ENCODE results near the gene TBC1D32. TPM values are rescaled to one million over a fixed set of nuclear protein-coding genes. Genes with fewer than 3 reads are reported as not detected.
"Not testable (repeated sequence)": the region's sequence is repeated elsewhere in the genome, so short reads cannot be mapped to it uniquely, and the experiment has no call there.

Gene TBC1D32
- total and polyA plus RNA-seq, 12 donors: 0.62 to 4.6 (median 3.2) TPM

- Histone ChIP-seq H3K9me3 (no peaks in the 10 kb centered on the region), H3K4me3 (no peak overlapping the region), H3K27me3 (no peaks in the 10 kb centered on the region), H3K27ac (no peak overlapping the region), H3K4me1 (no peaks in the 10 kb centered on the region), H3K36me3 (no peaks in the 10 kb centered on the region)
- DNase-seq (no peak), ATAC-seq (no peak)
- WGBS, 2 donors: 80 to 82% methylated on average over 2 of the region's 2 CpGs
- intact Hi-C loops (cut with DNase I): no loop called here
- TF ChIP-seq, protein P1, sequence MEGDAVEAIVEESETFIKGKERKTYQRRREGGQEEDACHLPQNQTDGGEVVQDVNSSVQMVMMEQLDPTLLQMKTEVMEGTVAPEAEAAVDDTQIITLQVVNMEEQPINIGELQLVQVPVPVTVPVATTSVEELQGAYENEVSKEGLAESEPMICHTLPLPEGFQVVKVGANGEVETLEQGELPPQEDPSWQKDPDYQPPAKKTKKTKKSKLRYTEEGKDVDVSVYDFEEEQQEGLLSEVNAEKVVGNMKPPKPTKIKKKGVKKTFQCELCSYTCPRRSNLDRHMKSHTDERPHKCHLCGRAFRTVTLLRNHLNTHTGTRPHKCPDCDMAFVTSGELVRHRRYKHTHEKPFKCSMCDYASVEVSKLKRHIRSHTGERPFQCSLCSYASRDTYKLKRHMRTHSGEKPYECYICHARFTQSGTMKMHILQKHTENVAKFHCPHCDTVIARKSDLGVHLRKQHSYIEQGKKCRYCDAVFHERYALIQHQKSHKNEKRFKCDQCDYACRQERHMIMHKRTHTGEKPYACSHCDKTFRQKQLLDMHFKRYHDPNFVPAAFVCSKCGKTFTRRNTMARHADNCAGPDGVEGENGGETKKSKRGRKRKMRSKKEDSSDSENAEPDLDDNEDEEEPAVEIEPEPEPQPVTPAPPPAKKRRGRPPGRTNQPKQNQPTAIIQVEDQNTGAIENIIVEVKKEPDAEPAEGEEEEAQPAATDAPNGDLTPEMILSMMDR (IDR thresholded peaks at IDR 0.05): no peak
Observed at GRCh38 chr6:121201105-121201504, 133.2 kb downstream of the TBC1D32 start.

DNA sequence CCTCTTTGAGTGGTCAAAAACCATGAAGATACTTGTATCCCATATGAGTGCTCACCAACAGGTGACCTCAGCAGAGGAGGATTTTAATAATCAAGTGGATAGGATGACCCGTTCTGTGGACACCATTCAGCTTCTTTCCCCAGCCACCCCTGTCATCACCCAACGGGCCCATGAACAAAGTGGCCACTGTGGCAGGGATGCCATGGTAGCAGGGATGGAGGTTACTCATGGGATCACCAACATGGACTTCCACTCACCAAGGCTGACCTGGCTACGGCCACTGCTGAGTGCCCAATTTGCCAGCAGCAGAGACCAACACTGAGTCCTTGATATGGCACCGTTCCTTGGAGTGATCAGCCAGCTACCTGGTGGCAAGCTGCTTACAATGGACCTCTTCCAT lies 138.2 kb downstream of the TBC1D32 start:
- H3K9me3 ChIP-seq; ATAC-seq; H3K27me3 ChIP-seq; intact Hi-C loops (cut with DNase I); H3K36me3 ChIP-seq; DNase-seq; H3K4me1 ChIP-seq; H3K27ac ChIP-seq; H3K4me3 ChIP-seq: not testable (repeated sequence)
- 98% methylated on average over 4 of the region's 4 CpGs for WGBS, 2 donors

GRCh38 chr6:121190122-121190521 lies 144.2 kb downstream of the TBC1D32 start:
- no peak overlapping the region for H3K27ac ChIP-seq
- no peaks in the 10 kb centered on the region for H3K4me1 ChIP-seq
- TF ChIP-seq, protein P1 (IDR thresholded peaks at IDR 0.05): no peak
- DNase-seq (no peak), ATAC-seq (no peak)
- H3K9me3 ChIP-seq: no peaks in the 10 kb centered on the region
- intact Hi-C loops (cut with DNase I): no loop called here
- no peaks in the 10 kb centered on the region for H3K27me3 ChIP-seq
- no peak overlapping the region for H3K4me3 ChIP-seq
- H3K36me3 ChIP-seq: no peaks in the 10 kb centered on the region
- 82% methylated on average over 6 of the region's 6 CpGs for WGBS, 2 donors

- ATAC-seq (no peak), DNase-seq (no peak)
- Histone ChIP-seq H3K4me3 (no peak overlapping the region), H3K9me3 (no peaks in the 10 kb centered on the region), H3K4me1 (no peaks in the 10 kb centered on the region), H3K27ac (no peak overlapping the region), H3K36me3 (no peaks in the 10 kb centered on the region), H3K27me3 (no peaks in the 10 kb centered on the region)
- WGBS, 2 donors: 42 to 45% methylated on average over 1 of the region's 1 CpG
- TF ChIP-seq, protein P1 (IDR thresholded peaks at IDR 0.05): no peak
- intact Hi-C loops (cut with DNase I): no loop called here
Observed at GRCh38 chr6:121188356-121188755, 145.9 kb downstream of the TBC1D32 start.

- no peak for DNase-seq
- WGBS, 2 donors: 96 to 97% methylated on average over 1 of the region's 1 CpG
- intact Hi-C loops (cut with DNase I): no loop called here
- no peak for ATAC-seq
- no peaks in the 10 kb centered on the region for H3K4me1 ChIP-seq
- H3K9me3 ChIP-seq: no peaks in the 10 kb centered on the region
- H3K4me3 ChIP-seq: no peak overlapping the region
- H3K27me3 ChIP-seq: no peaks in the 10 kb centered on the region
- H3K36me3 ChIP-seq: no peaks in the 10 kb centered on the region
- TF ChIP-seq, protein P1 (IDR thresholded peaks at IDR 0.05): no peak
- no peak overlapping the region for H3K27ac ChIP-seq
Observed at GRCh38 chr6:121187833-121188200, 146.5 kb downstream of the TBC1D32 start.

All from heart right ventricle (tissue), 16 donors.